Nephron progenitor cell (in vitro differentiated cells): ENCODE data around the gene IGSF9B.

ENCODE experiments used
- DNase-seq: peaks from one replicate; pipeline ENCODE4 v3.0.0; 2021
- H3K27ac Mint-ChIP-seq: 2 replicates; pipeline ENCODE4 v1.8.0; 2021; ENCODE audit warnings: mild to moderate bottlenecking, moderate library complexity, mixed read lengths
- H3K27me3 Mint-ChIP-seq: 2 replicates; pipeline ENCODE4 v1.8.0; 2021; ENCODE audit warnings: mild to moderate bottlenecking, low read depth, mixed read lengths; ENCODE audit not compliant: poor library complexity
- H3K36me3 Mint-ChIP-seq: 2 replicates; pipeline ENCODE4 v1.8.0; 2021; ENCODE audit warnings: low read depth, mixed read lengths
- H3K4me1 Mint-ChIP-seq: 2 replicates; pipeline ENCODE4 v1.8.0; 2021; ENCODE audit warnings: mixed read lengths
- H3K4me3 Mint-ChIP-seq: 2 replicates; pipeline ENCODE4 v1.8.0; 2021; ENCODE audit warnings: mild to moderate bottlenecking, moderate library complexity, mixed read lengths
- H3K9me3 Mint-ChIP-seq: 2 replicates; pipeline ENCODE4 v1.8.0; 2021; ENCODE audit warnings: mild to moderate bottlenecking, moderate library complexity, mixed read lengths
- CTCF ChIP-seq: fragments of 200-600 bp; sonication (generic); IDR thresholded peaks from 2 replicates; pipeline ENCODE4 v1.5.0; 2021; ENCODE audit warnings: antibody characterized with exemption

IGSF9B gene

GRCh38 chr11:133993107-133993506, 36.3 kb upstream of the IGSF9B start:
- Mint-ChIP-seq H3K36me3 (no peaks in the 10 kb centered on the region), H3K27ac (no peak overlapping the region), H3K27me3 (peaks cover 37% of the 10 kb centered on the region), H3K4me1 (no peaks in the 10 kb centered on the region), H3K4me3 (no peak overlapping the region), H3K9me3 (no peaks in the 10 kb centered on the region)
- no peak for DNase-seq
- TF ChIP-seq CTCF, result no peak

DNA sequence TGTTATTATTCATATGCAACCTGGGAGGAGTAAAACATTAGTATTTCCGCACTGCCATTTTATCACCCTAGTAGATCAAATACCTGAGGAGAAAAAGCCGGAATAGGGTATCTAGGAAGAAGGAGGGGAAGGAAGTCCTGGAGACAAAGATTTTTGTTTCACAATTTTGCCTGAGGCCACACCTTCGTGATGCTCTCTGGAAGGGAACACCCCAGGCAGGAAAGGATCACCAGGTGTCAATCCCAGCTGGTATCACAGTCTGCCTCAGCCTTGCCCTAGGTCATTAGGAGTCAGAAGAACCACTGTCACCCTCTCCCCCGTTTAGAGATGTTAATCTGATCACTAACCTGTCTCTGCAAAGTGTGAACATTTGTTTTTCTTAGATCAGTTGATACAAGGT, 35.4 kb upstream of the IGSF9B start:
- Mint-ChIP-seq H3K9me3 (no peaks in the 10 kb centered on the region), H3K27me3 (peaks cover 38% of the 10 kb centered on the region), H3K27ac (no peak overlapping the region), H3K4me1 (no peaks in the 10 kb centered on the region), H3K36me3 (no peaks in the 10 kb centered on the region), H3K4me3 (no peak overlapping the region)
- DNase-seq, result no peak
- TF ChIP-seq CTCF, result no peak

GRCh38 chr11:133991101-133991500, 34.3 kb upstream of the IGSF9B start:
- peaks cover 45% of the 10 kb centered on the region for H3K27me3 Mint-ChIP-seq
- TF ChIP-seq CTCF, result no peak
- DNase-seq, result no peak
- H3K27ac Mint-ChIP-seq, result no peak overlapping the region
- H3K4me3 Mint-ChIP-seq, result no peak overlapping the region
- H3K4me1 Mint-ChIP-seq, result no peaks in the 10 kb centered on the region
- H3K36me3 Mint-ChIP-seq, result no peaks in the 10 kb centered on the region
- no peaks in the 10 kb centered on the region for H3K9me3 Mint-ChIP-seq

GRCh38 chr11:133990501-133990900, 33.7 kb upstream of the IGSF9B start:
- Mint-ChIP-seq H3K27me3 (peaks cover 45% of the 10 kb centered on the region), H3K27ac (no peak overlapping the region), H3K4me3 (no peak overlapping the region), H3K4me1 (no peaks in the 10 kb centered on the region), H3K36me3 (no peaks in the 10 kb centered on the region), H3K9me3 (no peaks in the 10 kb centered on the region)
- TF ChIP-seq CTCF, result no peak
- no peak for DNase-seq

GRCh38 chr11:133988686-133989410, 32.1 kb upstream of the IGSF9B start:
- DNase-seq, result no peak
- Mint-ChIP-seq H3K9me3 (no peaks in the 10 kb centered on the region), H3K27me3 (peaks cover 36% of the 10 kb centered on the region), H3K36me3 (no peaks in the 10 kb centered on the region), H3K4me1 (no peaks in the 10 kb centered on the region), H3K27ac (no peak overlapping the region), H3K4me3 (no peak overlapping the region)
- no peak for TF ChIP-seq CTCF

DNA sequence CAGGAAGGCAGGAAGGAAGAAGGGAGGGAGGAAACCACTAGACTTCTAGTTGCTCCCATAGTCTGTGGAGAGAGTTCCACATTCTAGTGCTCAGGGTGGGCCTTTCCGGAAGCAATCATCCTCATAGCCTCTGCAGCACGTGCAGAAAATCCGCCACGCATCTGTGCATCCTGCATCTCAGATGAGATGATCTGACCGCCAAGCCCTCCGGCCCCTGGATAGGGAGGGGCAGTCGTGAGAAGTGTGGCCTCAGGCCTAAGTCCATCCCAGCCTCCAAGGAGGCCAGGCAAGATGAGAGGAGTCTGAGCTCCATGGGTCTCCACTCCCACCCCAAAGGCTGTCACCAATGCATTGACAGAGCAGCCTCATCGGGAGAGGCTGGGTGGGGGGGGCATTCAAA, 30.4 kb upstream of the IGSF9B start:
- no peaks in the 10 kb centered on the region for H3K36me3 Mint-ChIP-seq
- peaks cover 37% of the 10 kb centered on the region for H3K27me3 Mint-ChIP-seq
- no peak overlapping the region for H3K4me3 Mint-ChIP-seq
- no peaks in the 10 kb centered on the region for H3K4me1 Mint-ChIP-seq
- no peak for DNase-seq
- TF ChIP-seq CTCF, result no peak
- no peak overlapping the region for H3K27ac Mint-ChIP-seq
- no peaks in the 10 kb centered on the region for H3K9me3 Mint-ChIP-seq
